NCI-H524 treated with DMSO at 0.1 percent for 48 hours (cell line): ENCODE measurements around the gene HOATZ.

Source experiments
- DNase-seq: peaks from one replicate; lab custom pipeline; 2025; lab: John Stamatoyannopoulos, UW

The HOATZ gene

GRCh38 chr11:111581341-111581740 is 66.8 kb downstream of the HOATZ start:
- DNase-seq = no peak

- DNase-seq = no peak
Measured at GRCh38 chr11:111582163-111582562, 67.6 kb downstream of the HOATZ start.

- no peak for DNase-seq
Measured at GRCh38 chr11:111582881-111583280, 68.3 kb downstream of the HOATZ start.

GRCh38 chr11:111585371-111585770 is 70.8 kb downstream of the HOATZ start:
- no peak for DNase-seq

GRCh38 chr11:111586388-111586831 is 71.8 kb downstream of the HOATZ start:
- DNase-seq = no peak
